Endothelial cell of umbilical vein (primary cell): Measurements from ENCODE around the gene OGFRL1.

Source experiments
- CTCF ChIP-seq, 2 donors: IDR thresholded peaks; 1 replicate in 1 of 2; 2 replicates in 1 of 2; pipeline ENCODE4 v1.5.1; 2011; ENCODE audit warnings: low read length in 2 of 2, mild to moderate bottlenecking in 2 of 2, moderate library complexity in 2 of 2, control low read depth in 1 of 2, inconsistent platforms in 1 of 2, low read depth in 1 of 2; ENCODE audit not compliant: insufficient read depth in 1 of 2; ENCODE audit errors: extremely low read depth in 1 of 2
- EZH2 ChIP-seq: IDR thresholded peaks from 2 replicates; pipeline ENCODE4 v1.6.1; 2012; ENCODE audit warnings: borderline replicate concordance, low read depth, mild to moderate bottlenecking, moderate library complexity, low read length, inconsistent platforms; ENCODE audit not compliant: severe bottlenecking
- FOS ChIP-seq: IDR thresholded peaks from 2 replicates; pipeline ENCODE4 v1.6.1; 2011; ENCODE audit warnings: mild to moderate bottlenecking, low read length, moderate library complexity, borderline replicate concordance; ENCODE audit not compliant: insufficient read depth
- GATA2 ChIP-seq: IDR thresholded peaks from 2 replicates; pipeline ENCODE4 v1.7.0; 2011; ENCODE audit warnings: low read depth, mild to moderate bottlenecking, moderate library complexity, mixed read lengths, low read length; ENCODE audit not compliant: insufficient read length, insufficient read depth
- MAX ChIP-seq: IDR thresholded peaks from 2 replicates; pipeline ENCODE4 v1.6.1; 2011; ENCODE audit not compliant: insufficient read depth, insufficient read length
- POLR2A ChIP-seq: IDR thresholded peaks from 2 replicates; pipeline ENCODE4 v1.6.1; 2012; ENCODE audit warnings: low read depth, mild to moderate bottlenecking, control low read depth, low read length
- POLR2AphosphoS5 ChIP-seq: IDR thresholded peaks from 2 replicates; pipeline ENCODE4 v1.6.1; 2012; ENCODE audit warnings: low read depth, mild to moderate bottlenecking, control low read depth, low read length, moderate library complexity; ENCODE audit not compliant: insufficient read depth

- TF ChIP-seq CTCF (IDR thresholded peaks at IDR 0.05; ENCODE audit: extremely low read depth in 1 of 2, insufficient read depth in 1 of 2, low read depth in 1 of 2, low read length in 2 of 2) = no peak
- TF ChIP-seq EZH2 = no peak
- TF ChIP-seq POLR2AphosphoS5 = no peak
- no peak for TF ChIP-seq POLR2A
- TF ChIP-seq FOS = no peak
- no peak for TF ChIP-seq MAX
- TF ChIP-seq GATA2 = no peak
These were observed 31.4 kb downstream of the OGFRL1 start for GRCh38 chr6:71320041-71320440.
